NCI-H2107 treated with DMSO at 0.1 percent for 48 hours (cell line): ENCODE measurements around the gene MED26.

Experiments used
- DNase-seq: peaks from one replicate; lab custom pipeline; 2025; ENCODE audit not compliant: unreplicated experiment; lab: John Stamatoyannopoulos, UW

MED26 gene

GRCh38 chr19:16650821-16651220 lies 22.8 kb upstream of the MED26 start:
- no peak for DNase-seq

- peak; percentile 44 for DNase-seq
Measured at GRCh38 chr19:16649734-16650133, 21.7 kb upstream of the MED26 start.

- no peak for DNase-seq
Measured at GRCh38 chr19:16645140-16645539, 17.1 kb upstream of the MED26 start.

GRCh38 chr19:16641695-16642094 lies 13.7 kb upstream of the MED26 start:
- DNase-seq = no peak

GRCh38 chr19:16640951-16641350 lies 12.9 kb upstream of the MED26 start:
- DNase-seq = no peak

- DNase-seq = no peak
Measured at GRCh38 chr19:16638666-16639065, 10.7 kb upstream of the MED26 start.

GRCh38 chr19:16637535-16637934 lies 9.5 kb upstream of the MED26 start:
- DNase-seq = no peak

GRCh38 chr19:16631465-16631864 lies 3.5 kb upstream of the MED26 start:
- DNase-seq = no peak

GRCh38 chr19:16628984-16629691 lies 1.1 kb upstream of the MED26 start:
- DNase-seq = peak; percentile 25

GRCh38 chr19:16627928-16628182 lies 149 bp downstream of the MED26 start:
- DNase-seq = no peak

- no peak for DNase-seq
Measured at GRCh38 chr19:16627193-16627927, 644 bp downstream of the MED26 start.

GRCh38 chr19:16626796-16627192 lies 1.2 kb downstream of the MED26 start:
- no peak for DNase-seq

- DNase-seq = no peak
Measured at GRCh38 chr19:16625163-16625958, 2.6 kb downstream of the MED26 start.

- no peak for DNase-seq
Measured at GRCh38 chr19:16624236-16624635, 3.8 kb downstream of the MED26 start.

GRCh38 chr19:16623576-16623975 lies 4.4 kb downstream of the MED26 start:
- no peak for DNase-seq

GRCh38 chr19:16623066-16623465 lies 4.9 kb downstream of the MED26 start:
- DNase-seq = no peak

GRCh38 chr19:16621165-16621800 lies 6.7 kb downstream of the MED26 start:
- no peak for DNase-seq

GRCh38 chr19:16620584-16620983 lies 7.4 kb downstream of the MED26 start:
- DNase-seq = no peak

- no peak for DNase-seq
Measured at GRCh38 chr19:16620018-16620417, 8.0 kb downstream of the MED26 start.

GRCh38 chr19:16619457-16619856 lies 8.5 kb downstream of the MED26 start:
- no peak for DNase-seq

GRCh38 chr19:16618248-16618647 lies 9.8 kb downstream of the MED26 start:
- no peak for DNase-seq

GRCh38 chr19:16615808-16616207 lies 12.2 kb downstream of the MED26 start:
- DNase-seq = no peak
